Activated CD4-positive, alpha-beta memory T cell treated with anti-CD3 and anti-CD28 coated beads for 36 hours (primary cell): Measurements from ENCODE around the gene TPGS2. TPM values are rescaled to one million over a fixed set of nuclear protein-coding genes. Genes with fewer than 3 reads are reported as not detected.

Experiments used
- CTCF ChIA-PET: fragments of 350-600 bp; sonication (Branson Sonifier 250); formaldehyde crosslinking; loops from one replicate; lab custom pipeline; 2021; ENCODE audit warnings: antibody characterized with exemption, inconsistent platforms; lab: Charles Lee
- POLR2A ChIA-PET: fragments of 350-600 bp; sonication (Branson Sonifier 250); formaldehyde crosslinking; loops from one replicate; lab custom pipeline; 2021; ENCODE audit warnings: antibody characterized with exemption; lab: Charles Lee
- DNase-seq: peaks from one replicate; pipeline ENCODE4 v3.0.0-alpha.2; 2020
- H3K27ac Mint-ChIP-seq: one replicate; pipeline ENCODE4 v1.8.0; 2021; ENCODE audit warnings: mixed read lengths
- H3K27me3 Mint-ChIP-seq: one replicate; pipeline ENCODE4 v1.8.0; 2021; ENCODE audit warnings: mixed read lengths
- H3K36me3 Mint-ChIP-seq: one replicate; pipeline ENCODE4 v1.8.0; 2021; ENCODE audit warnings: mixed read lengths
- H3K4me1 Mint-ChIP-seq: one replicate; pipeline ENCODE4 v1.8.0; 2021; ENCODE audit warnings: low read depth, mixed read lengths
- H3K4me3 Mint-ChIP-seq: one replicate; pipeline ENCODE4 v1.8.0; 2021; ENCODE audit warnings: mild to moderate bottlenecking, mixed read lengths
- H3K9me3 Mint-ChIP-seq: one replicate; pipeline ENCODE4 v1.8.0; 2021; ENCODE audit warnings: mixed read lengths
- intact Hi-C: fragments of 100-400 bp; cut with micrococcal nuclease; formaldehyde crosslinking; loops from one replicate; pipeline ENCODE4 v1.15.1; 2023
- total RNA-seq, 2 experiments: library from RNA; stranded (reverse); gene quantifications; one replicate each; pipeline ENCODE4 v1.2.3, GENCODE V29; 2021

TPGS2 gene
- total RNA-seq, 2 experiments from 2014 or later, result 77.9 to 83.0 TPM

- intact Hi-C loops, result no loop called here
- H3K27me3 Mint-ChIP-seq, result no peaks in the 10 kb centered on the region
- H3K9me3 Mint-ChIP-seq, result no peaks in the 10 kb centered on the region
- no peak for DNase-seq
- peaks cover 6% of the 10 kb centered on the region for H3K4me1 Mint-ChIP-seq
- H3K27ac Mint-ChIP-seq, result no peak overlapping the region
- H3K36me3 Mint-ChIP-seq, result peaks cover 32% of the 10 kb centered on the region
- ChIA-PET CTCF (interaction anchor here (0.7 kb wide), 1 partner anchor 56 kb away, joined by 3 read pairs; no protein-coding TSS in a partner anchor), POLR2A (no interaction called here)
- no peak overlapping the region for H3K4me3 Mint-ChIP-seq
These were observed 15.0 kb upstream of the TPGS2 start for GRCh38 chr18:36843784-36844183.

- Mint-ChIP-seq H3K36me3 (peaks cover 38% of the 10 kb centered on the region), H3K9me3 (no peaks in the 10 kb centered on the region), H3K4me1 (peaks cover 6% of the 10 kb centered on the region), H3K27ac (no peak overlapping the region), H3K4me3 (no peak overlapping the region), H3K27me3 (no peaks in the 10 kb centered on the region)
- intact Hi-C loops, result no loop called here
- POLR2A ChIA-PET, result no interaction called here
- DNase-seq, result no peak
- CTCF ChIA-PET, result interaction anchor here (0.7 kb wide), 1 partner anchor 56 kb away, joined by 3 read pairs; no protein-coding TSS in a partner anchor
These were observed 14.4 kb upstream of the TPGS2 start for GRCh38 chr18:36843199-36843598.

- Mint-ChIP-seq H3K27ac (no peak overlapping the region), H3K36me3 (peaks cover 57% of the 10 kb centered on the region), H3K27me3 (no peaks in the 10 kb centered on the region), H3K4me3 (no peak overlapping the region), H3K4me1 (peaks cover 6% of the 10 kb centered on the region), H3K9me3 (no peaks in the 10 kb centered on the region)
- ChIA-PET CTCF (interaction anchor here (1.0 kb wide), 1 partner anchor 11 kb away, joined by 4 read pairs; the partner anchor contains the start of genes KIAA1328 and TPGS2), POLR2A (no interaction called here)
- intact Hi-C loops, result no loop called here
- DNase-seq, result no peak
These were observed 11.0 kb upstream of the TPGS2 start for GRCh38 chr18:36839835-36840234.

GRCh38 chr18:36835927-36836326 lies 7.1 kb upstream of the TPGS2 start:
- Mint-ChIP-seq H3K4me3 (no peak overlapping the region), H3K9me3 (no peaks in the 10 kb centered on the region), H3K36me3 (peaks cover 46% of the 10 kb centered on the region), H3K27ac (no peak overlapping the region), H3K4me1 (peaks cover 12% of the 10 kb centered on the region), H3K27me3 (no peaks in the 10 kb centered on the region)
- CTCF ChIA-PET, result no interaction called here
- POLR2A ChIA-PET, result no interaction called here
- no peak for DNase-seq
- intact Hi-C loops, result no loop called here

- intact Hi-C loops, result no loop called here
- H3K4me3 Mint-ChIP-seq, result no peak overlapping the region
- H3K4me1 Mint-ChIP-seq, result peaks cover 26% of the 10 kb centered on the region
- H3K9me3 Mint-ChIP-seq, result no peaks in the 10 kb centered on the region
- no peak overlapping the region for H3K27ac Mint-ChIP-seq
- CTCF ChIA-PET, result interaction anchor here (0.6 to 1.6 kb wide), 2 partner anchors 22 to 763 kb away, joined by 3 to 5 read pairs; no protein-coding TSS in a partner anchor
- H3K36me3 Mint-ChIP-seq, result peaks cover 21% of the 10 kb centered on the region
- H3K27me3 Mint-ChIP-seq, result no peaks in the 10 kb centered on the region
- DNase-seq, result no peak
- POLR2A ChIA-PET, result no interaction called here
These were observed 4.3 kb upstream of the TPGS2 start for GRCh38 chr18:36833120-36833519.

- no peak overlapping the region for H3K4me3 Mint-ChIP-seq
- peaks cover 12% of the 10 kb centered on the region for H3K36me3 Mint-ChIP-seq
- intact Hi-C loops, result no loop called here
- ChIA-PET CTCF (interaction anchor here (1.0 kb wide), 1 partner anchor 20 kb away, joined by 3 read pairs; no protein-coding TSS in a partner anchor), POLR2A (no interaction called here)
- peaks cover 38% of the 10 kb centered on the region for H3K4me1 Mint-ChIP-seq
- no peak for DNase-seq
- H3K9me3 Mint-ChIP-seq, result no peaks in the 10 kb centered on the region
- no peaks in the 10 kb centered on the region for H3K27me3 Mint-ChIP-seq
- peak overlapping the region; percentile 24 for H3K27ac Mint-ChIP-seq
These were observed 2.3 kb upstream of the TPGS2 start for GRCh38 chr18:36831139-36831538.

- DNase-seq, result no peak
- Mint-ChIP-seq H3K4me1 (peaks cover 38% of the 10 kb centered on the region), H3K36me3 (peaks cover 7% of the 10 kb centered on the region), H3K27ac (no peak overlapping the region), H3K4me3 (peak overlapping the region; percentile 98), H3K9me3 (no peaks in the 10 kb centered on the region), H3K27me3 (no peaks in the 10 kb centered on the region)
- ChIA-PET CTCF (interaction anchor here (0.8 to 2.5 kb wide), 7 partner anchors 12 to 69 kb away, joined by 3 to 9 read pairs (median 3); no protein-coding TSS in a partner anchor), POLR2A (interaction anchor here (1.0 kb wide), 1 partner anchor 9 kb away, joined by 3 read pairs; no protein-coding TSS in a partner anchor)
- intact Hi-C loops, result no loop called here
These were observed 1.3 kb upstream of the TPGS2 start for GRCh38 chr18:36830158-36830495.

- H3K9me3 Mint-ChIP-seq, result no peaks in the 10 kb centered on the region
- DNase-seq, result no peak
- ChIA-PET CTCF (interaction anchor here (0.8 to 2.5 kb wide), 9 partner anchors 10 to 142 kb away, joined by 3 to 9 read pairs (median 4); no protein-coding TSS in a partner anchor), POLR2A (interaction anchor here (1.0 to 1.3 kb wide), 2 partner anchors 9 to 701 kb away, joined by 3 read pairs; partner anchors contain the start of gene SLC39A6)
- no peaks in the 10 kb centered on the region for H3K27me3 Mint-ChIP-seq
- H3K4me1 Mint-ChIP-seq, result peaks cover 38% of the 10 kb centered on the region
- peak overlapping the region; percentile 25 for H3K27ac Mint-ChIP-seq
- H3K36me3 Mint-ChIP-seq, result peaks cover 7% of the 10 kb centered on the region
- intact Hi-C loops, result loop anchor here (10.0 kb wide), 1 partner anchor 1335 kb away; the partner anchor contains the start of gene INO80C
- H3K4me3 Mint-ChIP-seq, result peak overlapping the region; percentile 98
These were observed 758 bp upstream of the TPGS2 start for GRCh38 chr18:36829362-36830157.

- no peaks in the 10 kb centered on the region for H3K27me3 Mint-ChIP-seq
- peaks cover 36% of the 10 kb centered on the region for H3K4me1 Mint-ChIP-seq
- no peaks in the 10 kb centered on the region for H3K9me3 Mint-ChIP-seq
- H3K36me3 Mint-ChIP-seq, result peaks cover 7% of the 10 kb centered on the region
- H3K27ac Mint-ChIP-seq, result peak overlapping the region; percentile 91
- intact Hi-C loops, result loop anchor here (1.0 to 10.0 kb wide), 4 partner anchors 699 to 1333 kb away; partner anchors contain the start of genes ELP2, INO80C, RMP24 and RPRD1A
- DNase-seq, result no peak
- POLR2A ChIA-PET, result interaction anchor here (1.2 to 1.3 kb wide), 2 partner anchors 17 to 699 kb away, joined by 3 to 5 read pairs; partner anchors contain the start of gene SLC39A6
- CTCF ChIA-PET, result interaction anchor here (1.2 to 2.5 kb wide), 4 partner anchors 11 to 140 kb away, joined by 4 to 9 read pairs (median 6); no protein-coding TSS in a partner anchor
- H3K4me3 Mint-ChIP-seq, result peak overlapping the region; percentile 98
These were observed 609 bp downstream of the TPGS2 start for GRCh38 chr18:36828157-36828629.

GRCh38 chr18:36826556-36826955 lies 2.2 kb downstream of the TPGS2 start:
- no peak for DNase-seq
- Mint-ChIP-seq H3K9me3 (no peaks in the 10 kb centered on the region), H3K36me3 (peaks cover 8% of the 10 kb centered on the region), H3K4me1 (peaks cover 32% of the 10 kb centered on the region), H3K27ac (no peak overlapping the region), H3K4me3 (no peak overlapping the region), H3K27me3 (no peaks in the 10 kb centered on the region)
- intact Hi-C loops, result loop anchor here (10.0 kb wide), 1 partner anchor 1332 kb away; the partner anchor contains the start of gene INO80C
- ChIA-PET POLR2A (no interaction called here), CTCF (interaction anchor here (1.3 kb wide), 1 partner anchor 16 kb away, joined by 4 read pairs; no protein-coding TSS in a partner anchor)

GRCh38 chr18:36825526-36825925 lies 3.3 kb downstream of the TPGS2 start:
- H3K27ac Mint-ChIP-seq, result no peak overlapping the region
- POLR2A ChIA-PET, result no interaction called here
- DNase-seq, result no peak

More at GRCh38 chr18:36825526-36825925, 3.3 kb downstream of the TPGS2 start:
- Mint-ChIP-seq H3K36me3 (peaks cover 8% of the 10 kb centered on the region), H3K4me1 (peaks cover 22% of the 10 kb centered on the region), H3K27me3 (no peaks in the 10 kb centered on the region), H3K4me3 (no peak overlapping the region), H3K9me3 (no peaks in the 10 kb centered on the region)
- CTCF ChIA-PET, result interaction anchor here (1.3 kb wide), 1 partner anchor 15 kb away, joined by 4 read pairs; no protein-coding TSS in a partner anchor
- intact Hi-C loops, result loop anchor here (10.0 kb wide), 1 partner anchor 1331 kb away; the partner anchor contains the start of gene INO80C
